Astrocyte of the hippocampus (primary cell): ENCODE measurements around the gene MRPS11.
"Not testable (repeated sequence)": the region's sequence is repeated elsewhere in the genome, so short reads cannot be mapped to it uniquely, and the experiment has no call there.

ENCODE experiments used
- DNase-seq: peaks from one replicate; pipeline ENCODE4 v3.0.0; 2011; ENCODE audit warnings: low read depth, low spot score

The MRPS11 gene

GRCh38 chr15:88467073-88467934, at the start of gene MRPS11, which contains the start of gene MRPL46:
Gene MRPS11 (plus strand): TSS chr15:88467708. CDS start chr15:88467718, 10 bp downstream.
Gene MRPL46 (minus strand): TSS chr15:88467388. CDS start chr15:88467377, 11 bp downstream.
- DNase-seq = peak; percentile 96

- peak; percentile 44 for DNase-seq
Observed at GRCh38 chr15:88419830-88420229, 47.7 kb upstream of the MRPS11 start.

DNA sequence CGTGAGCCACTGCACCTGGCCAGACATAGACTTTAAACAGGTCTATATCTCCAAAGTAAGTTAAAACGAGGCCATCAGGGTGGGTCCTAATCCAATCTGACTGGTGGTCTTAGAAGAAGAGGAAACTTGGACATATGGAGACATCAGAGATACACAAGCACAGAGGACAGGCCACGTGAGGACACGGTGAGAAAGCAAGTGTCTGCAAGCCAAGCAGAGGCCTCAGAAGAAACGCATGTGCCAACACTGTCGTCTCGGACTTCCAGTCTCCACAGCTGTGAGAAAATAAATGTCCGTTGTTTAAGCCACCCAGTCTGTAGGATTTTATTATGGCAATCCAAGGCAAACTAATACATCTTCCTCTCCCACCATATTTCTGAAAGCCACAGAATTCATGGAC, 44.2 kb upstream of the MRPS11 start:
- DNase-seq = no peak

GRCh38 chr15:88426304-88426703, 41.2 kb upstream of the MRPS11 start:
- DNase-seq = no peak

GRCh38 chr15:88428053-88428452, 39.5 kb upstream of the MRPS11 start:
- no peak for DNase-seq

- no peak for DNase-seq
Observed at GRCh38 chr15:88428805-88429605, 38.5 kb upstream of the MRPS11 start.

GRCh38 chr15:88430051-88430450, 37.5 kb upstream of the MRPS11 start:
- DNase-seq = no peak

DNA sequence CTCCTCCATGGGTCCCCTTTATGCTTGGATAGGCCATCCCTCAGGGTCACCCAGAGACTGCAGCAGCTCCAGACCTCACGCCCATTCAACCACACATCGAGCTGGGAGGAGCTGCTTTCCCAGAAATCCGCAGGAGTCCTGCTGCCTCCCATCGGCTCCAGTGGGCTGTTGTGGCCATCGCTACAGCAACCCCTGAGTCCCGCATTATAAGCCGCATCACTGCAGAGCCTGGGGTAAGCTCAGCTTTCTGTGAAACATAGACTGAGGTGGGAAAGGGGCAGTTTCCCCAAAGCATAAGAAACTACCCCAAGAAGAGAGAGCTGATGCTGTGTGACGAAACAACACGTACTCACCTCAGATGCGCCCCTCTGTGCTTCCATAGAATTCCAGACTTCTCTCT, 36.1 kb upstream of the MRPS11 start:
- no peak for DNase-seq

- DNase-seq = no peak
Observed at GRCh38 chr15:88433046-88433685, 34.3 kb upstream of the MRPS11 start.

DNA sequence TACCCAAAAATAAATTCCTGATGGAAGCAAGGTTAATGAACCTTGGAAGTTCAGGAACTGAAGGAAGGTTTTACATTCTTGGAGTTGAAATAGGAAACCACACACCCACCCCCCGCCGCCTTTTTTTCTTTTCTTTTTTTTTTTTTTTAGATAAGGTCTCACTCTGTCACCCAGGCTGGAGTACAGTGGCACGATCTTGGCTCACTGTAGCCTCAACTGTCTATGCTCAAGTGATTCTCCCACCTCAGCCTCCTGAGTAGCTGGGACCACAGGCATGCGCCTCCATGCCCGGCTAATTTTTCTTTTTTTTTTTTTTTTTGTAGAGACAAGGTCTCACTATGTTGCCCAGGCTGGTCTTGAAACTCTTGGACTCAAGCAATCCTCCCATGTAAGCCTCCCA, 33.4 kb upstream of the MRPS11 start:
- not testable (repeated sequence) for DNase-seq

DNA sequence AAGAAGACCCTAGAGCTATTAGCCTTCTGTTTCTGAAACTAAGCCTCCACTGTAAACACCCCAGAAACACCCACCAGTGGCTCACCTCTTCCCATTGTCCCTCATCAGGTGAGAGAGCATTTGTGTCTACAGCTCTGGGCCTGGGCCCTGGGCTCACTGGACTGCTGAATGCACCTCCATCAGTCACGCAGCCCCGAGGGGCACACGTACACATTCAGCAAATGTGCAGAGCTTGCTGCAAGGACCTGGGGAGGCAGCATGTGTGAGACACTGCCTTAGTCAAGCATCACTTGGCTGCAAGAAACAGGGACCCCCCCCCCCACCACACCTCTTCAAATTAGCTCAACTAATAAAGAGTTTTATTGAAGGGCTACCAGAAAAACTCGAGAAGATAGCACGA, 29.3 kb upstream of the MRPS11 start:
- DNase-seq = no peak

- peak; percentile 74 for DNase-seq
Observed at GRCh38 chr15:88440021-88440420, 27.5 kb upstream of the MRPS11 start.

DNA sequence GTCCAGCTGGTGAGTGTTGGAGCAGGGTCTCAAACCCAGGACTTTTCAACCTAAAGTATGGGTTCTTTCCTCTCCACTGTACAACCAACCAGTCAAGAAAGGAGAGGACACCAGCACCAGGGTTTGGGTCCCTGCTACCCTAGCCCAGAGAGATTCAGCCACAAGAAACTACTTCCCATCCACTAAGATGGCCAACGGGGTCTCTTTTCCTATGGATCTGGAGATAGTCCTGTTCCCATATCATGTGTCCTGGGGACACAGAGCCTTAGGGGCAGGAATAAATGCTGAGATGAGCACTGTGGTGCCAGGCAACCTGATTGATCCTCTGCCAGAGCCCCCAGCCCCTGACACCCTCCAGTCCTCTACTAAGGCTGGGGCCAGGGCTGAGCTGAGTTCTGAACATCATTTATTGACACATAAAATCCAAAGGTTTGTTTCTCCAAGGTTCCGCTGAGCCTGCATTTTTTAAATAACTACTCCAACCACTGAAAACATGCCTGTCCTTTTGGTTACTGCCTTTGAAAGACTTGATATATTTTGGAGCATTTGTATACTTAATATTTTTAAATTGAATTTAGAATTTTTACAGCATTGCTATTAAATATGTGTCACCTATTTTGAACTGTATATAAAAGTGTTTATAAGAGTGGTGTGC, 26.3 kb upstream of the MRPS11 start:
- DNase-seq = no peak

GRCh38 chr15:88447206-88447605, 20.3 kb upstream of the MRPS11 start:
- no peak for DNase-seq

GRCh38 chr15:88447741-88448140, 19.8 kb upstream of the MRPS11 start:
- no peak for DNase-seq

GRCh38 chr15:88448991-88449461, 18.5 kb upstream of the MRPS11 start:
- no peak for DNase-seq

DNA sequence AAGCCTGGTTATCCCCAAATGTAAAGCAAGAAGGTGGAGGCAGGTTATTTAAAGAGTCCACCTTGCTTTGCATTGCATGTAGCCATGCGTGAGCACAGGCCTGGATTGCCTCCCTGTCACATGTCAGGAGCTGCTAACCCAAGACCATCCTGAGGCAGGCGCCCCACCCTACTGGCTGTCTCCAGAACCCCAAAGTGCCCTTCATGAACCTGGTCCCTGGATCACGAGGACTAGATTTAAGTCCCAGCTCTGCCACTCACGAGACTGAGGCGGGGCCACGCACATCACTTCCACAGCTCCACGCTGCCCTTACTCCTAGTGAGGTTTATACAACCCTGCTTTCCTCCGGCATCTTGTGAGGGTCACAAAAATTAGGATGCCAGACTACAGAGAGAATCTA, 17.9 kb upstream of the MRPS11 start:
- DNase-seq = no peak

- DNase-seq = peak; percentile 90
Observed at GRCh38 chr15:88450125-88450798, 17.2 kb upstream of the MRPS11 start.

- DNase-seq = no peak
Observed at GRCh38 chr15:88453651-88454050, 13.9 kb upstream of the MRPS11 start.

DNA sequence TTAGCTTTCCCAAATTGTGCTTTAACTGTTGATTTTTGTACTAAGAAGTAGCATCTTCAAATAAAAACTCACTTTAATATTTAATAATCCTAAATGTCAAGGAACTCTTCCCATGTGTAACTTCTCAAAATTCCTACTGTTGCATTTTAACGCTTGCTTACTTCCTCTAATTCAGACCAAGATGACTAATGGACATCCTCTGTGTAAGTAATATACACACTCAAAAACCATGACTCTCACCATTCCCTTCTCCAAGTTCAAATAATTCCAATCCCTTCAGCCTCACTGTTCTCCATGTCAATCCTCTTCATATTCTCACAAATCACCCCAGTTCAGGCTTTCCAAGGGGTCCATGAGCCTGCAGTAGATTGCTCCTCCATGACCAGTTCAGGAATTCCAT, 13.3 kb upstream of the MRPS11 start:
- DNase-seq = no peak
